GM18526 (cell line): ENCODE data around the gene SNCAIP.

ENCODE experiments used
- POLR2A ChIP-seq: IDR thresholded peaks from 3 replicates; pipeline ENCODE4 v1.6.1; 2011; ENCODE audit not compliant: insufficient read length; ENCODE audit errors: extremely low read depth

SNCAIP gene

DNA sequence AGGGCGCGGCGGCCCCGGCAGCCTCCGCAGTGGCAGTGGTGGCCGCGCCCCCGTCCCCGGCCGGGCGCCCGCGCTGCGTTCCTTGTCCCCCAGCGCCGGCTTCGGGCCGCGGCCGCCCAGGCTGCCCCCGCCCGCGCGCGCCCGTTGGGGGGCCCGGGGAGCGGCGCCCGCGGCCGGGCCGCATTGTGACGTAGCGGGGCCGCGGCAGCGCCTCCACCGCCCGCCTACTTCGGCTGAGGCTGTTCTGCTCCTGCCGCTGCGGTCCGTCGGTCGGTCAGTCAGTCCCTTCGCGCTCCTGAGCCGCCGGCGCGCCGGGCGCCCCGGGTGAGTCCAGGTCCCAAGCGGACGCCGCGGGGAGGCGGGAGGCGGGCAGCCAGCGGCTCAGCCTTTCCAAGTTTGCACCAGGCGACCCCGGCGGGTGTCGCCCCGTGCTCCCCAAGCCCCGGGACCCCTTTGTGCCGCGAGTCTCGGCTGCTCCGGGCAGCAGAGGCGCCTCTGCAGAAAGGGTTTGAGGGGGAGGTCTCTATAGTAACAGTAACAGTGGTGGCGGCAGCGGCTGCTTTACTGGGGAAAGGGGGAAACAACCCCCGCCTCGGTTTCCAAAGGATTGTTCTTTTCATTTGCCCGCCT is at the start of gene SNCAIP:
Gene SNCAIP, plus strand, starts transcription at position 277 of the 630 bp plus-strand sequence. CDS start 78,898 bp downstream, outside the sequence.
- TF ChIP-seq POLR2A, result no peak

DNA sequence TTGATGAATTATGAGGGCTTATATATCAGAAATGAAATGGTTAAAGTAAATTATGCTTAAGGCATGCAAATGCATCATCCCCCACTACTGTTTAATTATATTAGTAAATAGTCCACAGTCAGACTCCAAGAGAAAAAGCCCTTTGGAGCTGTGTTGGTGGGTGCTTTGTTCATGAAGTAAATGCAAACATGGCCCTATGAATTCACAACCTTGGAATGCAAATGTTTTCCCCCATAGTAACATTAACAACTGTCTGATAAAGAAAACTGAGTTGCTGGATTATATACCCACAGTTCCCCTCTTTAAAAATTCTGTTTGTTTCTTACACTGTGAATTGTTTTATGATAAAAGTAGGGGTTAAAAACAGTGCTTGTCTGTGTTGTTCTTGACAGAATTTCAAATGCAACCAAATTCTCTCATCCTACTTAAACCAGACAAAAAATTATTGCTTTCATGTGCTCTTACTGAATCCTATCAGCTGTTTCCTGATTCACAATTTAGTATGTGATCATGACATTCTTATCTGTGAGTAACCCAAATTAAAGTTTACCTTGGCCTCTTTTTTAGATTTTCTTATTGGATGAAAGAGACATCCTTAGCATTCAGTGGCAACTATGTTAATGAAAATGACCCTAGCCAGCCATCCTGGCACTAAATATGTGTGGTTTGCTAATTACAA is 48.5 kb upstream of the SNCAIP start:
- TF ChIP-seq POLR2A, result no peak

DNA sequence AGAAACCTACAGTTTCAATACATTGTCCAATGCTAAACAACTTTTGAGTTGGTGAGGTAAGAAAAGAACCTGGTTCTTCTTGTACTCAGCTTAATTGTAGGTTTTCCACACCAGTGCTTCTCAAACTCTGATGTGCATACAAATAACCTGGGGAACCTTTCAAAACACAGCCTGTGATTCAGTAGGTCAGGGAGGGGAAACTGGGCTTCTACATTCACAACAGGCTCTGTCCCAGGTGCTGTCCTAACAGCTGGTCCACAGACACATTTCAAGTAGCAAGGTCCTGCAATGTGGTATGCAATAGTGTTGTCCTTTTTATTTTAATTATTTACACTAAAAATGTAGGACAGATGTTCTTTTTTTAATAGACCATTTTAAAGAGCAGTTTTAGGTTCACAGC is 47.4 kb upstream of the SNCAIP start:
- TF ChIP-seq POLR2A, result no peak

DNA sequence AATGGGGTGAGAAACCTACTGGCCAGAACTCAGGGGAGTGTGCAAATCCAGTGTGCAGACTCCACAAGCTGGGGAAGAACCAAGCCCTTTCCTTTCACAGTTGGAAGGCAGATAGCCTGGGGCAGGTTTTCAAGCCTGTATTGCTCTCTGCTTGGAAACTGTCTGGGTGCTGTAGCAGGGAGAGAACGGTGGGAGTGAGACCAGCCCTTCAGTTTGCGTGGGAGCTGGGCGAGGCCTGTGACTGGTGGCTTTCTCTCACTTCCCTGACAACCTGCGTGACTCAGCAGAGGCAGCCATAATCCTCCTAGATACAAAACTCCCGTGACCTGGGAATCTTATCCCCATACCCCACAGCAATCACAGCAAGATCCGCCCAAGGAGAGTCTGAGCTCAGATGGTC is 44.9 kb upstream of the SNCAIP start:
- no peak for TF ChIP-seq POLR2A

DNA sequence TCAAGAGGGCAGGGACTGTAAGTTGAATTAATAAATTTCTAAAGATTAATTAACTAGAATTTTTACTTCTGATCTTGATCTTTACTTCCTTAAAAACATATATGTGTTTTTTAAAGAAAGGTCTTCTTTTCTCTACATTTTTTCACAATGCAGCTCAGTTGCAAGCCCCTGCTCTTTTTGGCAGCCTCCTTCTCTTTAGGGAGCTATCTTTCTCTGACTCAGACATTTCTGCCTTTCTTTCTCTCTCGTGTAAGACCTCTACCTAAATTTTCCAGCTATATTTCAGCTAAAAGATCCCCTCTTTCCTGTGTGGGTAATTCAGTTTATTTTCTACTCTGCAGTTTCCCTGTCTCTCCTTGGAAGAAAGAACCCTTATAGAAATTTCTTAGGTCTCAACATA is 38.3 kb upstream of the SNCAIP start:
- no peak for TF ChIP-seq POLR2A

DNA sequence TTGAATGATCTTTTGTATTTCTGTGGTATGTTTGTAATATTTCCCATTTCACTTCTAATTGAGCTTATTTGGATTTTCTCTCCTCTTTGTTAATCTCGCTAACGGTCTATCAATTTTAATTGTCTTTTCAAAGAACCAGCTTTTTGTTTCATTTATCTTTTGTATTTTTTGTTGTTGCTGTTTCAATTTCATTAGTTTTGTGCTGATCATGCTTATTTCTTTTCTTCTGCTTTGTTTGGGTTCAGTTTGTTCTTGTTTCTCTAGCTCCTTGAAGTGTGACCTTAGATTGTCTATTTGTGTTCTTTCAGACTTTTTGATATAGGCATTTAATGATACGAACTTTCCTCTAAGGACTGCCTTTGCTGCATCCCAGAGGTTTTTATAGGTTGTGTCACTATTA is 28.4 kb upstream of the SNCAIP start:
- TF ChIP-seq POLR2A, result no peak

DNA sequence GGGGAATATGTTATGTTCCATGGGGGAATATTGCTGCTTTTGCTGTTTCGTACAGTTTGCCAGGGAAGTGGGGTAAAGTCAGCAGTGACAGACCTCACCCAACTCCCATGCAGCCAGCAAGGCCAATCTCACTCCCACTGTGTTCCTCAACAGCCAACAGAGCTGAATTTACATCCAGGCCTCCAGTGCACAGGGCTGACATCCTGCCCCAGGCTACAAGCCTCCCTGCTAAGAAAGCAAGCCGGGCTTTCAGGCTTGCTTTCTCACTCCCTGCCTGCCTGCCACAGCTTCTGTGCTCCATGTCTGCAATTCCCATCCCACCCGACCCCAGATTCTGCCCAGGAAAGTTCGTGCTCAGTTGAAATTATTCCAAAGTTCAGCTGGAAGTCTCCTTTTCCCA is 25.5 kb upstream of the SNCAIP start:
- no peak for TF ChIP-seq POLR2A

DNA sequence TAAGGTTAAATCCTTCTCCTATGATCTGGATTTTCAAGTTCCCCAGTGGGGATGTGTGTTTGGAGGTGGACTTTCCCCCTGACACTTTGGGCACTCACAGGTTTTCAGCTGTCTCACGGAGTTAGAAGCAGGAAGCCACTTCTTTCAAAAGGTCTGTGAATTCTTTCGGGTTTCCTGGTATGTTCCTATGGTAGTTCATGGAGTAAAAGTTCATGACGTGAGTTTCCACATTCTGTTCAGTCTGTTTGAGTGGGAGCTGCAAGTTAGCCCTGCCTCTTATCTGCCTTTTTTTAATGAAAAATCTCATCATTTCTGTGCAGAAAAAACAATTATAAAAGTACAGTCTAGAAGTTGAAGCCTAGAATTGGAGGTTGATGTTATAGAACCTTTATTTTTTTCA is 24.9 kb upstream of the SNCAIP start:
- TF ChIP-seq POLR2A, result no peak

DNA sequence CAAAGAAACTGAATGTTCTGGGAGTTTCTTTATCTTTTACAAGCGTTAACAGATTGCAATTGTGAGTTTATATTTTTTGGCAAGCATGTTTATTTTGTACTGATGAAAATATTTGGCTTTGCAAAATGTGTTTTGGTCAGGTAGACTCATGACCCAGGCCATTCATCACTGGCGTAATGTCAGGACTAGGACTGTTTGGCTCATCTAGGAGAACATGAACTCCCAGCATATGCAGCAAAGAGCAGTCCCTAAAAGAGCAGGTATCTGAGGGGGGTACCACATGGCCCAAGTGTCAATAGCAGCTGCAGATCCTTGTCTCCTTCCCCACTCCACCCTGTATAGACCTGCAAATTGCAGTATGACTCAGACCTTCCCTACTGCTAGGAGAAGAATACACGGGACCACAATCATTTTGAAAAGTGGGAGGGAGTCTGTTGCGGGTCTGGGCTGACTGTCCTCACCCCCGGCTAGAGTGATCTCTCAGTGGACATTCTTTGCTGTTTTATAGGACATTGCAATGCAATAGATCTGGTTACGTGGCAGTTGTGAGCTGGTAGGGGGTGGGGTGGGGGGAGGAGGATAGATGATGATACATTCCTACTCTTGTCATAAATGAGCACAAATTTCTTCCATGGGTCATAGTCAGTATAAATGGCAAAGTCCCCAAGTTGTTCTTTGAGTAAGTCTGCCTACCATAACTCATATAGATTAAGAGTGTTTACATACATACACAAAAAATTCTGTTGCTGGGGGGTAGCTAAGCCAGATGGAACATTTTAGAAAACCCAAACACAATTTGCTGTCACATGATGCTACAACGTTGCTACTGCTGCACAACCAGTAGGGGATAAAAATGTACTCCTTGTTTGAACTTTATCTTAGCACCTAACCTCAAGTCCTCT is 20.8 kb upstream of the SNCAIP start:
- TF ChIP-seq POLR2A, result no peak

DNA sequence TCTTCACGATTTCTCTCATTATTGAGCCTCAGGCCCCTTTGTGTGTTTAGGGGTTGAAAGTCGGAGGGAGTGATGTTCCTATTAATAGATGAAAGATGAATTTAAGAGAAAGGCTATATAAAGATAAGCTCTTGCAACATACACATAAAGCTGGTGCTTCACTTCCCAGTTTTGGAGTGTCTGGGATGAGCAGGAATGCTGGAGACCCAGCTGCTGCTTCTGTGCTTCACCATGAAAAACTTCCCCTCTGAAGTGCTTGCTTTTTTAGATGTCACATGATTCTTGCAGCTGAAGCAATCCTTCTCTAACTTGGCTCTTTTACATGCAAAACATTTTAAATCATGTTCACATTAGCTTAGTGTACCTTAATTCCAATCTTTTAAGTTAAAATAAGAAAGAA is 19.7 kb upstream of the SNCAIP start:
- no peak for TF ChIP-seq POLR2A

DNA sequence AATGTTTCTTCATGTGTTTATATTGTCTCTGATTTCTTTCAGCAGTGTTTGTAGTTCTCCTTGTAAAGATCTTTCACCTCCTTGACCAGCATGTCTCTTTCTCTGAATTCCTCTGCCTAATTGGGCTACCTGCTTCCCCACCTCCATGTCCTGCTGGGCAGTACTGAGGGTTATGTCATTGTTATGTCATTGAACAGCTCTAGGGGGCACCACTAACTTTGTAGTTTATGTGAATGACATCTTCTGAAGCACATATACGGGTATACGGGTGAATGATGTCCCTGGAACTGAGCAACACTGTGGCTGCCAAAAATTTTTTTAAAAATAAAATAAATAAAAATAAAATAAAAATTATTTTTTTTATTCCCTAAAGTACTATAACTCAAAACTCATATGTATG is 16.9 kb upstream of the SNCAIP start:
- no peak for TF ChIP-seq POLR2A

DNA sequence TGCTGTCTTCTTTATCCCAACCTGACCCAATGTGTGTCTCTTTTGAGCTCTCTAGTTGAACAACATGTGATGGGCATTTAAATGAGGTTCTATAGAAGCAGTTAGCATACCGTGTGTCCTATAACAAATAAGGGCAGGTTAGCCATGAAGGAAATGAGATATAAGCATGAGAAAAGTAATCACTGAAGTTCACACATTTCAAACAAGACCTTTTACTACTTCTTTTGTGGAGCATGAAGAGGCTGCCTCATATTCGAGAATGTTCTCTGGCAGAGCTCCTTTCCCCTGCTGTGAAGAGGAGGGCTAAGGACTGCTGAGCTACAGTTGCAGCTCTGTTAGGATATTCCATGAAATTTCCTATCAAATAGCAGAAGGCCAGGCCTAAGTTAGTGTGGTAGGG is 15.2 kb upstream of the SNCAIP start:
- TF ChIP-seq POLR2A, result no peak

DNA sequence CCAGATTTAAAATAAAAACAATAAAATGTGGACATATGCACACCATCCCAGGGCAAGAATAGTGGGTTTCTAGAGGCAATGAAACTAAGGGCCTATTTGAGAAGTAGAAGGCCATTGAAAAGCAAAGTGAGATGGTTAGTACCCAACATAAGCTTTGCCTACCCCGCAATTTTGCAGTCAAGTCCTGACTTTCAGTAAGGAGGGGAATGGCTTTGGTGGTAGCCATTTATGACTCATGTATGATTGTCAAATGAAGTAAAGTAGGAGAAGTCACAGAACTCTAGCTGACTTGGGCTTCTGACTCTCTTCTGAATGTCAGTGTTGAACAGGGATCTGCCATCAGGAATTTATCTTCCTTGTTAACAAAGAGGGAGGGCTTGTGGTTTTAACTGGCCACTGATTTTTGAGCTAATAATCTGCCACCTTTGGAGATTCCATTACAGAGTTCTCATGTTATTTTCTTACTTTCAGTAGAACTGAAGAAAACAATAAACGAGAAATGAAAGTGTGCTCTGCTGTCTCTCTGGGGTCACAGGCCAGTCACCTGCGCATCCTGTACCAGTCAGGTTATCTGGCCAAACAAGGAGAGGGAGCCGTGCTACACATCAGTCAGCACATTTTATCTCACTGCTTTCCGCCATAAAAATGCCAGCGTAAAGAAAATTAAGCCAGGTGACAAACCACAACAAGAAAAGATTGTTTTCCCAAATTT is 14.3 kb upstream of the SNCAIP start:
- no peak for TF ChIP-seq POLR2A

DNA sequence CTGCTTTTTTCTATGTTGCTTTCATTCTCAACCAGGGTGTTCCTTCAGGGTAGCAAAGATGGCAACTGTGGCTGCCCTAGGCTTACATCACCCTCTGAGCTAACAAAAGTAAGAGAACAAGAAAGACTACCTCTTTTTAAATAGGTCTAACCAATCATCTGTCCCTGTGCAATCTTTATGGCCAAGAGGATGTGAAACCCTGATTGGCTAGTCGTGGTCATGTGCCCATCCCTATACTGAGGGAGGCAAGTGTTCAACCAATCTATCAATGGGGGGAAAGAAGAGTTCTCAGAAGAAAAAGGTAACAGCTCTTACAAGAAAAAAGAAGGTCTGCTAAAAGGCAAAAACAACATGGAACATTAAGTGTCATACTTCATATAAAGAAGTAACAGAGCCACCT is 11.7 kb upstream of the SNCAIP start:
- TF ChIP-seq POLR2A, result no peak

DNA sequence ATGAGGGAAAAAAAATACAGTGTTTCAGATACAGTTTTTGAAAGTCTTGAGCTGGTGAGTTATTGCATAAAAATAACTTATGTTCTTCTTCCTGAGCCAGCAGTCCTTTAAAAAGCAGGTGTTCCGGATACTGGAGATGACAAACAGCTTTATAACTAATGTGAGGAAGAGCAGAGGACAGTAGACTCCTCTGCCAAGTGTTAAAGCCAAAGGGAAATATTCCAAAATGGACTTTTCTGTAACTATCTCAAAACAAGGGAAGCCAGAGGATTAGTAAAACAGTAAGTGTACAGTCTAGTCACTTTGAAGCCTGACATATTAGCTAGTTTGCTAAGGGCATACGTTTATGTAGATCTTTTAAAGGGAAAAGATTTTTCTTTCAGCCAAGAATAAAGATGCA is 11.0 kb upstream of the SNCAIP start:
- no peak for TF ChIP-seq POLR2A
